OCI-LY3 (cell line): Measurements from ENCODE around the gene TMEM163.

Experiments used
- H2AFZ ChIP-seq: fragments of 200-600, 300-600 bp; shearing (Covaris generic); 2 replicates; pipeline ENCODE4 v1.6.0; 2014; ENCODE audit warnings: antibody characterized with exemption, low read depth, low read length
- H3K27ac ChIP-seq: fragments of 200-600, 300-600 bp; sonication (generic); 2 replicates; pipeline ENCODE4 v1.5.1; 2014; ENCODE audit warnings: mild to moderate bottlenecking, low read length, moderate library complexity, mixed read lengths
- H3K27me3 ChIP-seq: fragments of 200-600, 300-600 bp; sonication (generic); 2 replicates; pipeline ENCODE4 v1.6.1; 2014; ENCODE audit warnings: low read depth, low read length, mixed read lengths
- H3K36me3 ChIP-seq: fragments of 200-600, 300-600 bp; sonication (generic); replicated peaks from 2 replicates; pipeline ENCODE3; 2014; ENCODE audit warnings: low read depth, low read length, mixed read lengths
- H3K4me1 ChIP-seq: fragments of 300-600, 200-600 bp; sonication (generic); 2 replicates; pipeline ENCODE4 v1.6.1; 2014; ENCODE audit warnings: low read length, mixed read lengths
- H3K4me2 ChIP-seq: fragments of 200-600, 300-600 bp; sonication (generic); 2 replicates; pipeline ENCODE4 v1.6.1; 2014; ENCODE audit warnings: low read length, mixed read lengths
- H3K4me3 ChIP-seq: fragments of 300-600, 200-600 bp; sonication (generic); 2 replicates; pipeline ENCODE4 v1.5.1; 2014; ENCODE audit warnings: antibody characterized with exemption, mild to moderate bottlenecking, low read length, moderate library complexity
- H3K79me2 ChIP-seq: fragments of 300-600, 200-600 bp; shearing (Covaris generic); 2 replicates; pipeline ENCODE4 v1.6.1; 2014; ENCODE audit warnings: mild to moderate bottlenecking, low read length, mixed read lengths
- H3K9ac ChIP-seq: fragments of 300-600, 200-600 bp; shearing (Covaris generic); 2 replicates; pipeline ENCODE4 v1.6.0; 2014; ENCODE audit warnings: mild to moderate bottlenecking, low read length, moderate library complexity
- H3K9me3 ChIP-seq: fragments of 200-600, 300-600 bp; shearing (Covaris generic); 2 replicates; pipeline ENCODE4 v1.6.1; 2014; ENCODE audit warnings: low read length, mixed read lengths; ENCODE audit not compliant: insufficient read depth
- H4K20me1 ChIP-seq: fragments of 200-600, 300-600 bp; sonication (generic); 2 replicates; pipeline ENCODE4 v1.6.1; 2016; ENCODE audit warnings: low read length, mixed read lengths; ENCODE audit not compliant: insufficient read depth
- EZH2phosphoT487 ChIP-seq: fragments of 200-600 bp; shearing (Covaris generic); IDR thresholded peaks from 2 replicates; pipeline ENCODE4 v1.6.1; 2018; ENCODE audit warnings: antibody characterized with exemption, mixed run types, low read depth
- TF ChIP-seq, protein P1 (sequence below): fragments of 200-600, 300-600 bp; sonication (generic); IDR thresholded peaks from 2 replicates; pipeline ENCODE4 v1.5.1; 2014; ENCODE audit warnings: antibody characterized with exemption, low read length, low read depth

The TMEM163 gene

DNA sequence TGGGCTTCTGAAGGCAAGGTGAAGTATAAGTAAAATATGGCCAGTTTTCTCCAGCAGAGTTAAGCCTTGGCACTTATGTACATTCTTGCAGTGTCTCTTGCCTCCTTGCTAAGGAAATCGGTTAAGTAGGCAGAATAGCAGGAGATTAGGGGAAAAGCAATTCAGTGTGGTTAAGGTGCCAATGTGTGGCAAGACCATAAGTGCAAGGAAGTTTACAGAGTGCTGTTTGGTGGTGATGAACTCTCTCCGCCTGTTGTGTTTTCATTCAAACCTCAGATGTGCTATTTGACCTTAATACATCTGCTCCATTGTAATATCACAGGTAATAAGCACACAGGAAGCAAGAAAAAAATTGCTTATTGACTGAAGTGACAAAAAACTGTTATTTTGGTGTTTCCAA is 308.8 kb downstream of the TMEM163 start:
- no peak overlapping the region for H2AFZ ChIP-seq
- no peak overlapping the region for H3K4me3 ChIP-seq
- no peak overlapping the region for H3K27ac ChIP-seq
- H3K36me3 ChIP-seq, result no peaks in the 10 kb centered on the region
- no peaks in the 10 kb centered on the region for H3K27me3 ChIP-seq
- H4K20me1 ChIP-seq, result peaks cover 7% of the 10 kb centered on the region; the same call in 1 of the 2 replicates
- H3K9me3 ChIP-seq, result no peaks in the 10 kb centered on the region
- TF ChIP-seq EZH2phosphoT487, result no peak
- TF ChIP-seq, protein P1, sequence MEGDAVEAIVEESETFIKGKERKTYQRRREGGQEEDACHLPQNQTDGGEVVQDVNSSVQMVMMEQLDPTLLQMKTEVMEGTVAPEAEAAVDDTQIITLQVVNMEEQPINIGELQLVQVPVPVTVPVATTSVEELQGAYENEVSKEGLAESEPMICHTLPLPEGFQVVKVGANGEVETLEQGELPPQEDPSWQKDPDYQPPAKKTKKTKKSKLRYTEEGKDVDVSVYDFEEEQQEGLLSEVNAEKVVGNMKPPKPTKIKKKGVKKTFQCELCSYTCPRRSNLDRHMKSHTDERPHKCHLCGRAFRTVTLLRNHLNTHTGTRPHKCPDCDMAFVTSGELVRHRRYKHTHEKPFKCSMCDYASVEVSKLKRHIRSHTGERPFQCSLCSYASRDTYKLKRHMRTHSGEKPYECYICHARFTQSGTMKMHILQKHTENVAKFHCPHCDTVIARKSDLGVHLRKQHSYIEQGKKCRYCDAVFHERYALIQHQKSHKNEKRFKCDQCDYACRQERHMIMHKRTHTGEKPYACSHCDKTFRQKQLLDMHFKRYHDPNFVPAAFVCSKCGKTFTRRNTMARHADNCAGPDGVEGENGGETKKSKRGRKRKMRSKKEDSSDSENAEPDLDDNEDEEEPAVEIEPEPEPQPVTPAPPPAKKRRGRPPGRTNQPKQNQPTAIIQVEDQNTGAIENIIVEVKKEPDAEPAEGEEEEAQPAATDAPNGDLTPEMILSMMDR, result no peak
- no peak overlapping the region for H3K4me2 ChIP-seq
- H3K79me2 ChIP-seq, result no peaks in the 10 kb centered on the region
- peaks cover 13% of the 10 kb centered on the region for H3K4me1 ChIP-seq
- no peak overlapping the region for H3K9ac ChIP-seq

DNA sequence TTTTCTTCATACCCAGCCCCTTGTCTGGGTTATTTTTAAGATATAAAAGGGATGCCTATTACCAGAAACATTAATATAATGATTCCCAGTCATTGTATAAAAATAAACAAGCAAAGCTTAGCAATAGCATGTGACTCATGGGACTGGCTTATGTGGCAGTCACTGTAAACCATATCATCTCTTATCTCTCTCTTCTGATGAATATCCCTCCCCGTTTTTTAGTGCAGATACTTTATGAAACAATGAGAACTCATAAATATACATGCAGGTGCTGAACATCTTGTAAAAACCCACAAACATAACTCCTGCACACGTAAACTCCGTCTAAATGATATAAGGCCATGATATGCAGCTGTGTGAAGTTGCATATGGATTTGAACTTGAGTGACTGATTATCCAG is 310.0 kb downstream of the TMEM163 start:
- no peaks in the 10 kb centered on the region for H3K79me2 ChIP-seq
- H3K27ac ChIP-seq, result no peak overlapping the region
- H2AFZ ChIP-seq, result no peak overlapping the region
- H3K36me3 ChIP-seq, result no peaks in the 10 kb centered on the region
- H3K9me3 ChIP-seq, result no peaks in the 10 kb centered on the region
- H3K4me3 ChIP-seq, result no peak overlapping the region
- H3K9ac ChIP-seq, result no peak overlapping the region
- H3K27me3 ChIP-seq, result no peaks in the 10 kb centered on the region
- no peak overlapping the region for H3K4me2 ChIP-seq
- H3K4me1 ChIP-seq, result peaks cover 13% of the 10 kb centered on the region
- peaks cover 7% of the 10 kb centered on the region; the same call in 1 of the 2 replicates for H4K20me1 ChIP-seq
- no peak for TF ChIP-seq EZH2phosphoT487
- TF ChIP-seq, protein P1, result no peak

DNA sequence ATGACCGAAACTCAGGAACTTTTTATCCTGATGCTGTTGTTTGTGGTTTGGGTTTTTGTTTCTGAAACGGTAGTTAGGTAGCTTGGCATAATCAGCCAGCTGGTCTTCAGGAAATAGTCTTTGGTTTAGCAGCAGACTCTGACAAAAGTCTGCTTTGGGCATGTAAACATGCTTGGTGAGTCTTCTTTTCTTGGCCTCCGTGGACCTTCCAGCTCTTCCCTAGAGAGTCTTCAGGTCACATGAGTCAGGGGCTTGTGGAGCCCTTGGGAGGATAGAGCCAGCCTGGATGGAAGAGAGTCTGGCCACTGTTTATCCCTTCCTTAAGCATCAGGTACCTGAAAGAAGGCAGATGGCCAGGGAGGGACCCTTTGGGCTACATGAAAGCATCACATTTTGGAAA is 310.4 kb downstream of the TMEM163 start:
- no peak overlapping the region for H3K4me2 ChIP-seq
- H3K9me3 ChIP-seq, result no peaks in the 10 kb centered on the region
- H3K9ac ChIP-seq, result no peak overlapping the region
- no peak overlapping the region for H3K4me3 ChIP-seq
- TF ChIP-seq, protein P1, result no peak
- no peak for TF ChIP-seq EZH2phosphoT487
- no peaks in the 10 kb centered on the region for H3K79me2 ChIP-seq
- H3K36me3 ChIP-seq, result no peaks in the 10 kb centered on the region
- H4K20me1 ChIP-seq, result peaks cover 7% of the 10 kb centered on the region; the same call in 1 of the 2 replicates
- H3K27me3 ChIP-seq, result no peaks in the 10 kb centered on the region
- no peak overlapping the region for H3K27ac ChIP-seq
- peaks cover 13% of the 10 kb centered on the region for H3K4me1 ChIP-seq
- H2AFZ ChIP-seq, result no peak overlapping the region

DNA sequence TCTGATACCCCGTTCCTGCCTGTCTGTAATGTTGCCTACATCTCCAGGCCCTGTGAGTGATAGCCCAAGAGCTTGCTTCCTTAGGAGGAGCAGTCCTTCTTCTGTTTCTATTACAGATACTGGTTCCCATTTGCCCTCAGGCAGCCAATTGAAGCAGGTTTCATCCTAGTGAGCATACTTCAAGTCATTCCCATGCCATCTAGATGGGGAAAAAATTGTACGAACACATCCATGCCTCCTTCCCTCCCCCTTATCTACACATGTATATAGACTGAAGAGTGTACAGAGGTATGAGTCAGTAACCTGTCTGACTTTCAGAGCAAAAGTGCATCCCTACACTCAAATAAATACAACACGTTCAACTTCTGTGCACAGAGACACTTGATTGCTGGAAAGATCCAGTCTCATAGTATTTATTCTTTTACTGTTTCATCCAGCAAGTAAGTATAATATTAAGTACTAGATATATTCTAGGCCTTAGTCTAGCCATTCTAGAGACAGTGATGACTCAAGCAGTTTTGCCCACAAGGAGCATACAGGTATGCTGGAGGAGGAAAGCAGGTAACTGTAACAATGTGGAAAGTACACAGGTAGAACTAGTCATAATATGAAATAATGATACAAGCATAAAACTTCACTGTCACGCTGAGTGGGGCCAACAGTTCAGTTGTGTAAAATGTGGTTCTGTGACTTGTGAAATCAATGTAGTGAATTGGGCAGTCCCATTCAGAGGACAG is 311.5 kb downstream of the TMEM163 start:
- Histone ChIP-seq H2AFZ (no peak overlapping the region), H4K20me1 (peaks cover 2% of the 10 kb centered on the region; the same call in 1 of the 2 replicates), H3K4me2 (no peak overlapping the region), H3K9ac (no peak overlapping the region), H3K4me1 (peaks cover 13% of the 10 kb centered on the region), H3K4me3 (no peak overlapping the region), H3K79me2 (no peaks in the 10 kb centered on the region), H3K9me3 (no peaks in the 10 kb centered on the region), H3K36me3 (no peaks in the 10 kb centered on the region), H3K27me3 (no peaks in the 10 kb centered on the region), H3K27ac (no peak overlapping the region)
- TF ChIP-seq EZH2phosphoT487, result no peak
- TF ChIP-seq, protein P1, result no peak
